Heart left ventricle (tissue), 16 donors: ENCODE data around the gene DNALI1. TPM values are rescaled to one million over a fixed set of nuclear protein-coding genes. Genes with fewer than 3 reads are reported as not detected.

ENCODE experiments used
- ATAC-seq, 4 donors: fragments of 200-7000 bp; cut with Tn5 transposase; one replicate each; pipeline ENCODE4 v1.9.1; 2020 to 2022; ENCODE audit warnings: moderate library complexity in 4 of 4, mild to moderate bottlenecking in 3 of 4, moderate number of reproducible peaks in 1 of 4
- DNase-seq, 5 donors: peaks; one replicate each; pipeline ENCODE4 v3.0.0-alpha.2; 2020
- H3K27ac ChIP-seq, 12 donors: fragments of 200-600 bp; sonication (generic) in 4 of 12; one replicate each; pipeline versions ENCODE4 v1.5.0 to v1.8.0; 2016 to 2022; ENCODE audit warnings: mild to moderate bottlenecking in 2 of 12
- H3K27me3 ChIP-seq, 9 donors: fragments of 200-600 bp; sonication (generic) in 2 of 9; one replicate each; pipeline versions ENCODE4 v1.5.1 to v1.8.0; 2016 to 2022; ENCODE audit warnings: mild to moderate bottlenecking in 3 of 9
- H3K36me3 ChIP-seq, 9 donors: fragments of 200-600 bp; sonication (generic) in 2 of 9; one replicate each; pipeline versions ENCODE4 v1.5.0 to v1.8.0; 2018 to 2022; ENCODE audit warnings: mild to moderate bottlenecking in 2 of 9
- H3K4me1 ChIP-seq, 12 donors: fragments of 200-600 bp; sonication (generic) in 4 of 12; one replicate each; pipeline versions ENCODE4 v1.5.0 to v1.8.0; 2016 to 2022; ENCODE audit warnings: mild to moderate bottlenecking in 3 of 12
- H3K4me3 ChIP-seq, 12 donors: fragments of 200-600 bp; sonication (generic) in 4 of 12; one replicate each; pipeline versions ENCODE4 v1.5.0 to v1.8.0; 2017 to 2022; ENCODE audit warnings: mild to moderate bottlenecking in 9 of 12, moderate library complexity in 4 of 12
- H3K9me3 ChIP-seq, 12 donors: fragments of 200-600 bp; sonication (generic) in 4 of 12; one replicate each; pipeline versions ENCODE4 v1.5.0 to v1.8.0; 2016 to 2022; ENCODE audit warnings: mild to moderate bottlenecking in 1 of 12
- CTCF ChIP-seq, 12 donors: fragments of 200-600 bp; sonication (generic) in 4 of 12; IDR thresholded peaks; one replicate each; pipeline versions ENCODE4 v1.5.0 to v1.8.0; 2018 to 2022; ENCODE audit warnings: antibody characterized with exemption in 12 of 12, mild to moderate bottlenecking in 5 of 12
- POLR2A ChIP-seq, 2 donors: fragments of 450-650 bp; IDR thresholded peaks; one replicate each; pipeline ENCODE4 v1.6.1; 2017; ENCODE audit warnings: antibody characterized with exemption in 2 of 2, mild to moderate bottlenecking in 2 of 2, moderate library complexity in 2 of 2
- WGBS, 4 donors: extraction: QIAGEN DNeasy Blood & Tissue Kit in 2 of 4; methylation state at CpG; one replicate each; pipeline versions ENCODE4 v1.1.5 to v1.1.7; 2013 to 2018; 5-methylcytosine and 5-hydroxymethylcytosine counted together
- intact Hi-C, 10 donors: fragments of 100-400 bp; cut with DNase I; formaldehyde crosslinking; loops; one replicate each; pipeline versions ENCODE4 v1.11.1 to v1.14.2; 2022
- polyA plus RNA-seq, 2 donors: library from polyadenylated mRNA; stranded (reverse); fragments of 200-250 nt; gene quantifications; one replicate each; pipeline ENCODE4 v1.2.3, GENCODE V29; 2013
- total RNA-seq, 9 donors: library from RNA; depleted of rRNA in 2 of 9; stranded (reverse); fragments of >200 nt in 2 of 9; fragmentation: NEBNext Ultra II Directional in 3 of 9; extraction: Animal tissue kit (Norgen Biotek cat#: 25700) in 3 of 9; gene quantifications; one replicate each; pipeline versions ENCODE4 v1.1.0 to v1.2.4, GENCODE V29; 2016 to 2023
- donor health status: ischemic (EF 13 %, LVEDD 7.1; RV severe dilation, severe dysfunction).
- donor health status: healthy with polysubstance abuse.
- donor health status: DM: no; HTN: yes; CAD: no.
- donor health status: DM: no; HTN: no; CAD: no.
- donor health status: ischemic (EF 25% LVEDD 6.9; RV normal size, moderate dysfunction).
- donor health status: ischemic (EF 25% LVEDD 5.7; RV mildly dilated, moderate dysfunction).
- donor health status: healthy.
- donor health status: DM: yes; HTN: yes; CAD: no.
- donor health status: ischemic (EF 35%, LVEDD 5.7; RV mildly dilated, moderate dysfunction).
- donor health status: nonischemic (EF 11% LVEDD 7.7; RV severe dilation, severe dysfunction).
- donor health status: DM: yes; HTN: yes; CAD: no.
- donor health status: PGD.
- donor health status: ischemic (EF 29% LVEDD 5.4; RV normal size, mild dysfunction).
- donor health status: nonischemic (EF 23%, LVEDD 6.1; RV moderate dilation, normal function).

DNALI1 gene
- total and polyA plus RNA-seq, 11 donors = 1.9 to 12.5 (median 3.3) TPM

- Histone ChIP-seq H3K27me3 (peaks cover 0 to 27% (median 3%) of the 10 kb centered on the region in 9 donors), H3K36me3 (no peaks in the 10 kb centered on the region), H3K4me3 (no peak overlapping the region), H3K27ac (no peak overlapping the region), H3K4me1 (peaks cover 0 to 4% (median 0%) of the 10 kb centered on the region in 12 donors), H3K9me3 (no peaks in the 10 kb centered on the region)
- ATAC-seq (no peak), DNase-seq (no peak)
- intact Hi-C loops = loop anchor here in 3 of 10 donors (2.0 to 10.0 kb wide), 3 partner anchors 71 to 1229 kb away; no protein-coding TSS in a partner anchor
- 80 to 88% (median 87%) methylated on average over 9 of the region's 9 CpGs for WGBS, 4 donors
- TF ChIP-seq POLR2A (IDR thresholded peaks at IDR 0.05) (no peak), CTCF (IDR thresholded peaks at IDR 0.05) (no peak)
Measured at GRCh38 chr1:37605806-37606474, 49.2 kb downstream of the DNALI1 start.

- H3K27me3 ChIP-seq = peaks cover 0 to 27% (median 3%) of the 10 kb centered on the region in 9 donors
Measured at GRCh38 chr1:37606481-37607263, 49.9 kb downstream of the DNALI1 start.

GRCh38 chr1:37609002-37609401, 52.3 kb downstream of the DNALI1 start:
- intact Hi-C loops = loop anchor here in 2 of 10 donors (10.0 kb wide), 1 partner anchor 1226 kb away; no protein-coding TSS in a partner anchor
- no peak for DNase-seq
- no peak overlapping the region for H3K4me3 ChIP-seq
- H3K36me3 ChIP-seq = no peaks in the 10 kb centered on the region
- peaks cover 0 to 4% (median 0%) of the 10 kb centered on the region in 12 donors for H3K4me1 ChIP-seq
- 26 to 35% (median 29%) methylated on average over 2 of the region's 2 CpGs for WGBS, 4 donors
- TF ChIP-seq POLR2A (IDR thresholded peaks at IDR 0.05) (no peak), CTCF (IDR thresholded peaks at IDR 0.05) (no peak)
- H3K27me3 ChIP-seq = peaks cover 0 to 41% (median 6%) of the 10 kb centered on the region in 9 donors
- ATAC-seq = no peak
- no peak overlapping the region for H3K27ac ChIP-seq
- no peaks in the 10 kb centered on the region for H3K9me3 ChIP-seq

More at GRCh38 chr1:37606481-37607263, 49.9 kb downstream of the DNALI1 start:
- ATAC-seq = no peak
- H3K27ac ChIP-seq = no peak overlapping the region
- peaks cover 0 to 4% (median 0%) of the 10 kb centered on the region in 12 donors for H3K4me1 ChIP-seq
- intact Hi-C loops = loop anchor here in 2 of 10 donors (10.0 kb wide), 1 partner anchor 1228 kb away; no protein-coding TSS in a partner anchor
- H3K9me3 ChIP-seq = no peaks in the 10 kb centered on the region
- no peak for TF ChIP-seq POLR2A (IDR thresholded peaks at IDR 0.05)
- no peak for TF ChIP-seq CTCF (IDR thresholded peaks at IDR 0.05)
- H3K4me3 ChIP-seq = no peak overlapping the region
- no peak for DNase-seq
- H3K36me3 ChIP-seq = no peaks in the 10 kb centered on the region
- WGBS, 4 donors = 70 to 79% (median 76%) methylated on average over 15 of the region's 15 CpGs

- Histone ChIP-seq H3K27ac (no peak overlapping the region), H3K4me3 (no peak overlapping the region), H3K4me1 (peaks cover 0 to 4% (median 0%) of the 10 kb centered on the region in 12 donors), H3K9me3 (no peaks in the 10 kb centered on the region), H3K36me3 (no peaks in the 10 kb centered on the region), H3K27me3 (peaks cover 0 to 51% (median 9%) of the 10 kb centered on the region in 9 donors)
- intact Hi-C loops = loop anchor here in 2 of 10 donors (10.0 kb wide), 1 partner anchor 1225 kb away; no protein-coding TSS in a partner anchor
- no peak for DNase-seq
- TF ChIP-seq POLR2A (IDR thresholded peaks at IDR 0.05) (no peak), CTCF (IDR thresholded peaks at IDR 0.05) (no peak)
- 59 to 72% (median 68%) methylated on average over 2 of the region's 2 CpGs for WGBS, 4 donors
- ATAC-seq = no peak
Measured at GRCh38 chr1:37609994-37610393, 53.3 kb downstream of the DNALI1 start.
